ENCODE data around the gene ELF5. TPM values are rescaled to one million over a fixed set of nuclear protein-coding genes. Genes with fewer than 3 reads are reported as not detected.

ELF5 gene
- total and polyA plus RNA-seq, 4 donors = 0.06 to 0.37 (median 0.08) TPM; not detected in 1

DNA sequence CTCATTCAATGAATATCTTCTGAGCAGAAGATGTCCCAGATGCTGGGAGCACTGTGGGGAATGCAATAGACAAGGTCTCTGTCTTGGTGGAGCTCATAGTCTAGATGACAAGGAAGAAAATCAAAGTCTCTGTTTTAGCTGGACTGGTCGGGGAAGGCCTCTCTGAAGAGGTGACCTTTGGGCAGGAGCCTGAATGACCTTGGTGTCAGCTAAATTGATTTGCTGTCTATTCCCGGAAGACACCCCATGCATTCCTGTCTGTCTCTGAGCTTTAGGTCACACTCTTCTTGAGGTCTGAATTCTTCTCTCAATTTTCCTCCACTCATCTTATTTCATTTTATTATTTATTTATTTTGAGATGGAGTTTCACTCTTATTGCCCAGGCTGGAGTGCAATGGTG is 14.5 kb upstream of the ELF5 start:
- Histone ChIP-seq H3K4me3 (ENCODE audit: low read depth in 1 of 3, low read length in 3 of 3) (no peak overlapping the region), H3K27ac (ENCODE audit: low read depth in 1 of 2, low read length in 2 of 2) (no peak overlapping the region), H3K9ac (ENCODE audit: low read depth in 1 of 2, low read length in 2 of 2) (no peak overlapping the region), H3K27me3 (ENCODE audit: control insufficient read depth in 4 of 4, insufficient read depth in 4 of 4, low read length in 3 of 4) (no peaks in the 10 kb centered on the region), H3K9me3 (ENCODE audit: control insufficient read depth in 4 of 4, low read length in 3 of 4) (no peaks in the 10 kb centered on the region), H3K36me3 (ENCODE audit: control insufficient read depth in 4 of 4, insufficient read depth in 3 of 4, low read depth in 1 of 4, low read length in 3 of 4) (no peaks in the 10 kb centered on the region), H3K4me1 (ENCODE audit: control insufficient read depth in 4 of 4, insufficient read depth in 4 of 4, low read length in 3 of 4) (peaks cover 0 to 19% (median 12%) of the 10 kb centered on the region in 4 donors)
- WGBS = 33% methylated on average over 2 of the region's 2 CpGs
- TF ChIP-seq HNF4A (conservative IDR thresholded peaks at IDR 0.05) = peak in 1 of 2 donors; percentile 34
- TF ChIP-seq EGR1 (IDR thresholded peaks at IDR 0.05; ENCODE audit: low read depth in 2 of 2) = no peak
- no peak for DNase-seq (ENCODE audit: low spot score)

DNA sequence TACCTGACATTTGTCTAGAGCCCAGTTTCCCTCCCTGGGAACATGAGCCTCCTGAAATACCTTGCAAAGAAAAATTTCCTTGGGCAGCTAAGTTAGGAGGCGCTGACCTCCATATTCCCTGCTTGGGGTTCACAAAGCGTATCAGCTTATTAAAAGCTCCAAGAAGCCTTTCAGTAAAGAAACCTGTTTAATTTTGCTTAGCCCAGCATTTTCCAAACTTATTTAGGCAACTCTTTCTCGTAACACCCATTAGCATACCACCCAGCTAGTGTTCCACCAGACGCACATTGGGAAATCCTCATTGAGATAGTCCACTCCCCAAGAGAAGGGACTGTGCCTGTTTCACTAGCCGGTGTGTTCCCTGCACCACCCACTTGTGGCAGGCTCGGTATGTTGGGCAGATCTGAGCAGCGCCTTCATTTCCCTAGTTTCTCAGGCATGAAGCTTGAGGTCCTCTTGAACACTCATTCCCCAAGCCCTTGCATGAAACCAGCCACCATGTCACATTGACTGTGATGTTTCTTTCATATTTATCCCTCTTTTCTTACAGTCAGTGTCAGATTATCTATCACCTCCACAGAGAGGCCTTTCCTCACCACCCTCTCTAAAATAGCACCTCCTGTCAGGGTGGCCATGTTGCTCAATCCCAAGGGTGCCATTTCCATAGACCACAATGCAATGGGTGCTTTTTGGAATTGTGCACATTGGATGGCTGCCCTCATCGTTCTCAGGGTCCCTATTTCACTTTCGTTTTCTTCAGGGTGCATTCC is 12.5 kb upstream of the ELF5 start:
- H3K4me3 ChIP-seq (ENCODE audit: low read depth in 1 of 3, low read length in 3 of 3) = no peak overlapping the region
- TF ChIP-seq, protein P1, sequence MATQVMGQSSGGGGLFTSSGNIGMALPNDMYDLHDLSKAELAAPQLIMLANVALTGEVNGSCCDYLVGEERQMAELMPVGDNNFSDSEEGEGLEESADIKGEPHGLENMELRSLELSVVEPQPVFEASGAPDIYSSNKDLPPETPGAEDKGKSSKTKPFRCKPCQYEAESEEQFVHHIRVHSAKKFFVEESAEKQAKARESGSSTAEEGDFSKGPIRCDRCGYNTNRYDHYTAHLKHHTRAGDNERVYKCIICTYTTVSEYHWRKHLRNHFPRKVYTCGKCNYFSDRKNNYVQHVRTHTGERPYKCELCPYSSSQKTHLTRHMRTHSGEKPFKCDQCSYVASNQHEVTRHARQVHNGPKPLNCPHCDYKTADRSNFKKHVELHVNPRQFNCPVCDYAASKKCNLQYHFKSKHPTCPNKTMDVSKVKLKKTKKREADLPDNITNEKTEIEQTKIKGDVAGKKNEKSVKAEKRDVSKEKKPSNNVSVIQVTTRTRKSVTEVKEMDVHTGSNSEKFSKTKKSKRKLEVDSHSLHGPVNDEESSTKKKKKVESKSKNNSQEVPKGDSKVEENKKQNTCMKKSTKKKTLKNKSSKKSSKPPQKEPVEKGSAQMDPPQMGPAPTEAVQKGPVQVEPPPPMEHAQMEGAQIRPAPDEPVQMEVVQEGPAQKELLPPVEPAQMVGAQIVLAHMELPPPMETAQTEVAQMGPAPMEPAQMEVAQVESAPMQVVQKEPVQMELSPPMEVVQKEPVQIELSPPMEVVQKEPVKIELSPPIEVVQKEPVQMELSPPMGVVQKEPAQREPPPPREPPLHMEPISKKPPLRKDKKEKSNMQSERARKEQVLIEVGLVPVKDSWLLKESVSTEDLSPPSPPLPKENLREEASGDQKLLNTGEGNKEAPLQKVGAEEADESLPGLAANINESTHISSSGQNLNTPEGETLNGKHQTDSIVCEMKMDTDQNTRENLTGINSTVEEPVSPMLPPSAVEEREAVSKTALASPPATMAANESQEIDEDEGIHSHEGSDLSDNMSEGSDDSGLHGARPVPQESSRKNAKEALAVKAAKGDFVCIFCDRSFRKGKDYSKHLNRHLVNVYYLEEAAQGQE (IDR thresholded peaks at IDR 0.05) = no peak
- no peak for TF ChIP-seq TAF1 (conservative IDR thresholded peaks at IDR 0.05)
- no peak for TF ChIP-seq NR2F2 (IDR thresholded peaks at IDR 0.05)
- TF ChIP-seq, protein P2, sequence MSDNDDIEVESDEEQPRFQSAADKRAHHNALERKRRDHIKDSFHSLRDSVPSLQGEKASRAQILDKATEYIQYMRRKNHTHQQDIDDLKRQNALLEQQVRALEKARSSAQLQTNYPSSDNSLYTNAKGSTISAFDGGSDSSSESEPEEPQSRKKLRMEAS (IDR thresholded peaks at IDR 0.05) = no peak
- no peak for TF ChIP-seq FOXA2 (IDR thresholded peaks at IDR 0.05)
- TF ChIP-seq HNF4A (conservative IDR thresholded peaks at IDR 0.05) = no peak
- 83% methylated on average over 9 of the region's 9 CpGs for WGBS

DNA sequence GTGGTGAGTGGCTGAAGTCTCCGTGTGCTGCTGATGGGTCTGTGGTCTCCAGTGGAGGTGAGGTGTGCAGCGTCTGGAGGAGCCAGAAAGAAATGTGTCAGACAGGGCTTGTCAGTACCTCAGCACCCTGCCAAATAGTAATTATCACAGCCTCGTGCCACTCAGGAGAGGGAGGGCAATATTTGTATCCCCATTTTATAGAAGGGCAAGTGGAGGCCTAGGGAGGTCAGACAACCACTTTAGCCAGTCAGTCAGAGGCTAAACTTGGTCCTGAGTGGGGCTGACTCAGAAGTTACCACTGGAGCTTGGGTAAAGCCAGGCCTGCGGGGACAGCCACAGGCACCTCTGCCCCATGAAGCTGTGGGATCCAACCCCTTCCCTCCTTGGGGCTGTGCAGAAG is 11.5 kb upstream of the ELF5 start:
- H3K27ac ChIP-seq (ENCODE audit: low read depth in 1 of 2, low read length in 2 of 2) = no peak overlapping the region
- DNase-seq (ENCODE audit: low spot score) = no peak
- H3K9ac ChIP-seq (ENCODE audit: low read depth in 1 of 2, low read length in 2 of 2) = no peak overlapping the region
- H3K4me1 ChIP-seq (ENCODE audit: control insufficient read depth in 4 of 4, insufficient read depth in 4 of 4, low read length in 3 of 4) = peaks cover 0 to 19% (median 12%) of the 10 kb centered on the region in 4 donors
- H3K36me3 ChIP-seq (ENCODE audit: control insufficient read depth in 4 of 4, insufficient read depth in 3 of 4, low read depth in 1 of 4, low read length in 3 of 4) = no peaks in the 10 kb centered on the region
- no peaks in the 10 kb centered on the region for H3K9me3 ChIP-seq (ENCODE audit: control insufficient read depth in 4 of 4, low read length in 3 of 4)
- H3K27me3 ChIP-seq (ENCODE audit: control insufficient read depth in 4 of 4, insufficient read depth in 4 of 4, low read length in 3 of 4) = no peaks in the 10 kb centered on the region
- 94% methylated on average over 4 of the region's 4 CpGs for WGBS
- H3K4me3 ChIP-seq (ENCODE audit: low read depth in 1 of 3, low read length in 3 of 3) = no peak overlapping the region
- TF ChIP-seq JUND (IDR thresholded peaks at IDR 0.05) (no peak), HNF4A (conservative IDR thresholded peaks at IDR 0.05) (no peak)
- TF ChIP-seq, protein P3, sequence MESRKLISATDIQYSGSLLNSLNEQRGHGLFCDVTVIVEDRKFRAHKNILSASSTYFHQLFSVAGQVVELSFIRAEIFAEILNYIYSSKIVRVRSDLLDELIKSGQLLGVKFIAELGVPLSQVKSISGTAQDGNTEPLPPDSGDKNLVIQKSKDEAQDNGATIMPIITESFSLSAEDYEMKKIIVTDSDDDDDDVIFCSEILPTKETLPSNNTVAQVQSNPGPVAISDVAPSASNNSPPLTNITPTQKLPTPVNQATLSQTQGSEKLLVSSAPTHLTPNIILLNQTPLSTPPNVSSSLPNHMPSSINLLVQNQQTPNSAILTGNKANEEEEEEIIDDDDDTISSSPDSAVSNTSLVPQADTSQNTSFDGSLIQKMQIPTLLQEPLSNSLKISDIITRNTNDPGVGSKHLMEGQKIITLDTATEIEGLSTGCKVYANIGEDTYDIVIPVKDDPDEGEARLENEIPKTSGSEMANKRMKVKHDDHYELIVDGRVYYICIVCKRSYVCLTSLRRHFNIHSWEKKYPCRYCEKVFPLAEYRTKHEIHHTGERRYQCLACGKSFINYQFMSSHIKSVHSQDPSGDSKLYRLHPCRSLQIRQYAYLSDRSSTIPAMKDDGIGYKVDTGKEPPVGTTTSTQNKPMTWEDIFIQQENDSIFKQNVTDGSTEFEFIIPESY (IDR thresholded peaks at IDR 0.05) = no peak
- TF ChIP-seq, protein P4, sequence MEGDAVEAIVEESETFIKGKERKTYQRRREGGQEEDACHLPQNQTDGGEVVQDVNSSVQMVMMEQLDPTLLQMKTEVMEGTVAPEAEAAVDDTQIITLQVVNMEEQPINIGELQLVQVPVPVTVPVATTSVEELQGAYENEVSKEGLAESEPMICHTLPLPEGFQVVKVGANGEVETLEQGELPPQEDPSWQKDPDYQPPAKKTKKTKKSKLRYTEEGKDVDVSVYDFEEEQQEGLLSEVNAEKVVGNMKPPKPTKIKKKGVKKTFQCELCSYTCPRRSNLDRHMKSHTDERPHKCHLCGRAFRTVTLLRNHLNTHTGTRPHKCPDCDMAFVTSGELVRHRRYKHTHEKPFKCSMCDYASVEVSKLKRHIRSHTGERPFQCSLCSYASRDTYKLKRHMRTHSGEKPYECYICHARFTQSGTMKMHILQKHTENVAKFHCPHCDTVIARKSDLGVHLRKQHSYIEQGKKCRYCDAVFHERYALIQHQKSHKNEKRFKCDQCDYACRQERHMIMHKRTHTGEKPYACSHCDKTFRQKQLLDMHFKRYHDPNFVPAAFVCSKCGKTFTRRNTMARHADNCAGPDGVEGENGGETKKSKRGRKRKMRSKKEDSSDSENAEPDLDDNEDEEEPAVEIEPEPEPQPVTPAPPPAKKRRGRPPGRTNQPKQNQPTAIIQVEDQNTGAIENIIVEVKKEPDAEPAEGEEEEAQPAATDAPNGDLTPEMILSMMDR (IDR thresholded peaks at IDR 0.05; ENCODE audit: low read depth, low read length, missing input control) = no peak

More for the DNA sequence above, 12.5 kb upstream of the ELF5 start:
- Histone ChIP-seq H3K4me1 (ENCODE audit: control insufficient read depth in 4 of 4, insufficient read depth in 4 of 4, low read length in 3 of 4) (peaks cover 0 to 19% (median 12%) of the 10 kb centered on the region in 4 donors), H3K9me3 (ENCODE audit: control insufficient read depth in 4 of 4, low read length in 3 of 4) (no peaks in the 10 kb centered on the region), H3K27ac (ENCODE audit: low read depth in 1 of 2, low read length in 2 of 2) (no peak overlapping the region), H3K36me3 (ENCODE audit: control insufficient read depth in 4 of 4, insufficient read depth in 3 of 4, low read depth in 1 of 4, low read length in 3 of 4) (no peaks in the 10 kb centered on the region), H3K9ac (ENCODE audit: low read depth in 1 of 2, low read length in 2 of 2) (no peak overlapping the region), H3K27me3 (ENCODE audit: control insufficient read depth in 4 of 4, insufficient read depth in 4 of 4, low read length in 3 of 4) (no peaks in the 10 kb centered on the region)
- no peak for DNase-seq (ENCODE audit: low spot score)
